Endothelial cell (in vitro differentiated cells): ENCODE measurements around the gene KCNT2. TPM values are rescaled to one million over a fixed set of nuclear protein-coding genes. Genes with fewer than 3 reads are reported as not detected.

ENCODE experiments used
- DNase-seq: peaks from one replicate; pipeline ENCODE4 v3.0.0; 2021; ENCODE audit warnings: low spot score
- H3K27ac Mint-ChIP-seq: one replicate; pipeline ENCODE4 v1.8.0; 2021; ENCODE audit warnings: mixed read lengths, inconsistent platforms; ENCODE audit not compliant: unreplicated experiment
- H3K27me3 Mint-ChIP-seq: one replicate; pipeline ENCODE4 v1.8.0; 2021; ENCODE audit warnings: mild to moderate bottlenecking, moderate library complexity, mixed read lengths, inconsistent platforms; ENCODE audit not compliant: unreplicated experiment
- H3K36me3 Mint-ChIP-seq: one replicate; pipeline ENCODE4 v1.8.0; 2021; ENCODE audit warnings: mild to moderate bottlenecking, low read depth, mixed read lengths, inconsistent platforms; ENCODE audit not compliant: unreplicated experiment
- H3K4me1 Mint-ChIP-seq: one replicate; pipeline ENCODE4 v1.8.0; 2021; ENCODE audit warnings: mild to moderate bottlenecking, mixed read lengths, inconsistent platforms; ENCODE audit not compliant: unreplicated experiment
- H3K4me3 Mint-ChIP-seq: one replicate; pipeline ENCODE4 v1.8.0; 2021; ENCODE audit warnings: mild to moderate bottlenecking, mixed read lengths, inconsistent platforms; ENCODE audit not compliant: unreplicated experiment
- H3K9me3 Mint-ChIP-seq: one replicate; pipeline ENCODE4 v1.8.0; 2021; ENCODE audit warnings: mixed read lengths, inconsistent platforms; ENCODE audit not compliant: unreplicated experiment
- total RNA-seq: library from RNA; stranded (reverse); fragmentation: NEBNext Ultra II Directional; extraction: Animal tissue kit (Norgen Biotek cat#: 25700); gene quantifications from one replicate; pipeline ENCODE4 v1.2.1, GENCODE V29; 2021; ENCODE audit not compliant: unreplicated experiment
- TF ChIP-seq, protein P1 (sequence below): fragments of 200-600 bp; sonication (generic); IDR thresholded peaks from one replicate; pipeline ENCODE4 v1.5.0; 2021; ENCODE audit warnings: antibody characterized with exemption; ENCODE audit not compliant: unreplicated experiment

The KCNT2 gene
- total RNA-seq, 1 donor from 2014 or later, result 7.1 TPM

GRCh38 chr1:196400478-196401451, 207.5 kb downstream of the KCNT2 start:
- Mint-ChIP-seq H3K27ac (peak overlapping the region; percentile 95), H3K4me1 (peaks cover 20% of the 10 kb centered on the region), H3K9me3 (no peaks in the 10 kb centered on the region), H3K36me3 (no peaks in the 10 kb centered on the region), H3K4me3 (no peak overlapping the region), H3K27me3 (no peaks in the 10 kb centered on the region)
- TF ChIP-seq, protein P1, sequence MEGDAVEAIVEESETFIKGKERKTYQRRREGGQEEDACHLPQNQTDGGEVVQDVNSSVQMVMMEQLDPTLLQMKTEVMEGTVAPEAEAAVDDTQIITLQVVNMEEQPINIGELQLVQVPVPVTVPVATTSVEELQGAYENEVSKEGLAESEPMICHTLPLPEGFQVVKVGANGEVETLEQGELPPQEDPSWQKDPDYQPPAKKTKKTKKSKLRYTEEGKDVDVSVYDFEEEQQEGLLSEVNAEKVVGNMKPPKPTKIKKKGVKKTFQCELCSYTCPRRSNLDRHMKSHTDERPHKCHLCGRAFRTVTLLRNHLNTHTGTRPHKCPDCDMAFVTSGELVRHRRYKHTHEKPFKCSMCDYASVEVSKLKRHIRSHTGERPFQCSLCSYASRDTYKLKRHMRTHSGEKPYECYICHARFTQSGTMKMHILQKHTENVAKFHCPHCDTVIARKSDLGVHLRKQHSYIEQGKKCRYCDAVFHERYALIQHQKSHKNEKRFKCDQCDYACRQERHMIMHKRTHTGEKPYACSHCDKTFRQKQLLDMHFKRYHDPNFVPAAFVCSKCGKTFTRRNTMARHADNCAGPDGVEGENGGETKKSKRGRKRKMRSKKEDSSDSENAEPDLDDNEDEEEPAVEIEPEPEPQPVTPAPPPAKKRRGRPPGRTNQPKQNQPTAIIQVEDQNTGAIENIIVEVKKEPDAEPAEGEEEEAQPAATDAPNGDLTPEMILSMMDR, result no peak
- DNase-seq, result peak; percentile 5

- Mint-ChIP-seq H3K9me3 (no peaks in the 10 kb centered on the region), H3K36me3 (no peaks in the 10 kb centered on the region), H3K27me3 (no peaks in the 10 kb centered on the region), H3K27ac (no peak overlapping the region), H3K4me3 (no peak overlapping the region), H3K4me1 (peaks cover 20% of the 10 kb centered on the region)
- TF ChIP-seq, protein P1, result no peak
- no peak for DNase-seq
Measured at GRCh38 chr1:196399713-196400112, 208.5 kb downstream of the KCNT2 start.

GRCh38 chr1:196393742-196394141, 214.5 kb downstream of the KCNT2 start:
- Mint-ChIP-seq H3K4me3 (no peak overlapping the region), H3K36me3 (no peaks in the 10 kb centered on the region), H3K4me1 (no peaks in the 10 kb centered on the region), H3K27ac (no peak overlapping the region), H3K9me3 (no peaks in the 10 kb centered on the region), H3K27me3 (no peaks in the 10 kb centered on the region)
- DNase-seq, result no peak
- TF ChIP-seq, protein P1, result no peak

DNA sequence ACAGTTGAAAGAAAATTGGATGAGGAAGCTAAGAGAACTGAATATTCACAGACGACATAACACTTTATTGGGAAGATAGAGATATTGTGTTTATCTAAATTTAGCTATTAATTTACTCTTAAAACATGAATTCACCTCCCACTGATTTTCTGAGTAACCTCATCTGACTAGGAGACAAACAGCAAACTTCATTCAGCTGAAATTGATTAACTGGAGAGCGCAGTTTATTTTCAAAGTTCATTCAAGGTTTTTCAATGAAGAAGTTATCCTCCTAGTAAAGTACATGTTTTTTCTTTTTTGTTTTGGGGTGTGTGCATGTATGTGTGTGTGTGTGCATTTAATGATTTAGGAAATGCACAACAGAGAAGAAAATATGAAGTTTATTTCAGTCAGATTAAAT, 215.0 kb downstream of the KCNT2 start:
- no peak for DNase-seq
- Mint-ChIP-seq H3K27ac (no peak overlapping the region), H3K4me3 (no peak overlapping the region), H3K9me3 (no peaks in the 10 kb centered on the region), H3K36me3 (no peaks in the 10 kb centered on the region), H3K4me1 (no peaks in the 10 kb centered on the region), H3K27me3 (no peaks in the 10 kb centered on the region)
- TF ChIP-seq, protein P1, result no peak

DNA sequence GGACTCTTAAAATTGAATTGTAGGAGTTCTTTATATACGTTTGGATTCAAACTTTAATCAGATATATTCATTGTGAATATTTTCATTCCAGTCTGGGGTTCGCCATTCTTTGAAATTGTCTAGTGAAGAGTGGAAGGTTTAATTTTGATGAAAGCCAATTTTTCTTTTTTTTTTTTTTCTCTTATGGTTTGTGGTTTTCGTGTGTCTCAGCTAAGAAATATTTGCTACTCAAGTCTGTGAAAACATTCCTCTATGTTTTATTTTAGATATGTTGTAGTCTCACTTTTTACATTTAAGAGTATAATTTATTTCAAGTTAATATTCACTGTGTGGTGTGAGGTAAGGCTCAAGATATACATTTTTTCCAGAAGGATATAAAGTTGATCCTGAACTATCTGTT, 220.5 kb downstream of the KCNT2 start:
- Mint-ChIP-seq H3K27me3 (no peaks in the 10 kb centered on the region), H3K36me3 (no peaks in the 10 kb centered on the region), H3K4me1 (peaks cover 2% of the 10 kb centered on the region), H3K4me3 (no peak overlapping the region), H3K27ac (no peak overlapping the region), H3K9me3 (no peaks in the 10 kb centered on the region)
- TF ChIP-seq, protein P1, result no peak
- DNase-seq, result no peak
